ENCODE measurements around the gene EVC.
"Not testable (repeated sequence)": the region's sequence is repeated elsewhere in the genome, so short reads cannot be mapped to it uniquely, and the experiment has no call there.

EVC gene

GRCh38 chr4:5787311-5787710 is 76.3 kb downstream of the EVC start:
- DNase-seq (ENCODE audit: low spot score) = no peak

- DNase-seq (ENCODE audit: low spot score) = no peak
Observed at GRCh38 chr4:5788144-5788543, 77.1 kb downstream of the EVC start.

GRCh38 chr4:5789141-5789540 is 78.1 kb downstream of the EVC start:
- no peak for DNase-seq (ENCODE audit: low spot score)

GRCh38 chr4:5790546-5790857 is 79.5 kb downstream of the EVC start:
- no peak for DNase-seq (ENCODE audit: low spot score)

- DNase-seq (ENCODE audit: low spot score) = no peak
Observed at GRCh38 chr4:5791654-5792053, 80.7 kb downstream of the EVC start.

- DNase-seq (ENCODE audit: low spot score) = no peak
Observed at GRCh38 chr4:5793514-5793913, 82.5 kb downstream of the EVC start.

GRCh38 chr4:5795580-5795979 is 84.6 kb downstream of the EVC start:
- no peak for DNase-seq (ENCODE audit: low spot score)

- no peak for DNase-seq (ENCODE audit: low spot score)
Observed at GRCh38 chr4:5796976-5797375, 86.0 kb downstream of the EVC start.

- DNase-seq (ENCODE audit: low spot score) = no peak
Observed at GRCh38 chr4:5797866-5798265, 86.9 kb downstream of the EVC start.

- DNase-seq (ENCODE audit: low spot score) = peak; percentile 48
Observed at GRCh38 chr4:5798462-5798861, 87.5 kb downstream of the EVC start.

GRCh38 chr4:5798946-5799345 is 87.9 kb downstream of the EVC start:
- DNase-seq (ENCODE audit: low spot score) = no peak

GRCh38 chr4:5799406-5799805 is 88.4 kb downstream of the EVC start:
- no peak for DNase-seq (ENCODE audit: low spot score)

GRCh38 chr4:5800496-5800895 is 89.5 kb downstream of the EVC start:
- no peak for DNase-seq (ENCODE audit: low spot score)

GRCh38 chr4:5801696-5802095 is 90.7 kb downstream of the EVC start:
- DNase-seq (ENCODE audit: low spot score) = no peak

GRCh38 chr4:5802565-5802964 is 91.6 kb downstream of the EVC start:
- no peak for DNase-seq (ENCODE audit: low spot score)

GRCh38 chr4:5804656-5805055 is 93.7 kb downstream of the EVC start:
- no peak for DNase-seq (ENCODE audit: low spot score)

GRCh38 chr4:5805270-5805669 is 94.3 kb downstream of the EVC start:
- no peak for DNase-seq (ENCODE audit: low spot score)

GRCh38 chr4:5808081-5808741 is 97.2 kb downstream of the EVC start:
- DNase-seq (ENCODE audit: low spot score) = no peak

- no peak for DNase-seq (ENCODE audit: low spot score)
Observed at GRCh38 chr4:5809216-5809776, 98.3 kb downstream of the EVC start.

GRCh38 chr4:5810151-5810550 is 99.2 kb downstream of the EVC start:
- no peak for DNase-seq (ENCODE audit: low spot score)

GRCh38 chr4:5810770-5811430 is 99.9 kb downstream of the EVC start:
- DNase-seq (ENCODE audit: low spot score) = no peak

GRCh38 chr4:5812057-5812456 is 101.1 kb downstream of the EVC start:
- DNase-seq (ENCODE audit: low spot score) = not testable (repeated sequence)

GRCh38 chr4:5812506-5813229 is 101.7 kb downstream of the EVC start:
- peak; percentile 87 for DNase-seq (ENCODE audit: low spot score)
